Testis (tissue), 2 donors: Measurements from ENCODE around the gene C1orf21.

Experiments
- POLR2A ChIP-seq: fragments of 450-650 bp; IDR thresholded peaks from one replicate; pipeline ENCODE4 v1.6.1; 2017; ENCODE audit warnings: antibody characterized with exemption, mild to moderate bottlenecking, moderate library complexity
- TF ChIP-seq, protein P1 (sequence below), 3 experiments: fragments of 450-650 bp in 2 of 3; fragments of 200-600 bp in 1 of 3; sonication (generic) in 1 of 3; IDR thresholded peaks; one replicate each; pipeline ENCODE4 v1.5.1; 2016 to 2019; ENCODE audit warnings: antibody characterized with exemption in 3 of 3, mild to moderate bottlenecking in 2 of 3, moderate library complexity in 1 of 3

DNA sequence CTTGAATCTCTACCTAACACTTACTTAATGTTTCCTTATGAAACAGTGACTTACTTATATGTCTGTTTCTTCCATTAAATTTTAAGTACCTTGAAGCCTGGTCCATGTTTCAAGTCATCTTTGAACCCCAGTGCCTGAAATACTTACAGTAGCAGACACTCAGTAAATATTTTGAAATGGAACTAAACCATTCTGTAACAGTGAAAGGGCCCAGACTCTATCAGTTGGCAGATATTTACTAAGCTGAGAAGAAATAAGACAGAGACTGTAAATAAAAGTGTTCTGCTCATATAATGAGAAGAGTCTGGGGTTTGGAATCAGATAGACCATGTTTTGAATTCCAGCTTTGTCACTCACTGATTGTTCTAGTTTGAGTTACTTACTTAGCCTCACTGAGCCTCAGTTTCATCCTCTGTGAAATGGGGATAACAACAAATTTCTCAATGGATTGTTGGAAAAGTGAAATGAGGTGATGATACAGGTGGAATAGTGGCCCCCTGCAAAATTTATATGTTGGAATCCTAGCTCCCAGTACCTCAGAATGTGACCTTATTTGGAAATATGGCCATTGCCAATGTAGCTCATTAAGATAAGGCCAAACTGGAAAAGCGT is 19.3 kb upstream of the C1orf21 start:
- TF ChIP-seq, protein P1, sequence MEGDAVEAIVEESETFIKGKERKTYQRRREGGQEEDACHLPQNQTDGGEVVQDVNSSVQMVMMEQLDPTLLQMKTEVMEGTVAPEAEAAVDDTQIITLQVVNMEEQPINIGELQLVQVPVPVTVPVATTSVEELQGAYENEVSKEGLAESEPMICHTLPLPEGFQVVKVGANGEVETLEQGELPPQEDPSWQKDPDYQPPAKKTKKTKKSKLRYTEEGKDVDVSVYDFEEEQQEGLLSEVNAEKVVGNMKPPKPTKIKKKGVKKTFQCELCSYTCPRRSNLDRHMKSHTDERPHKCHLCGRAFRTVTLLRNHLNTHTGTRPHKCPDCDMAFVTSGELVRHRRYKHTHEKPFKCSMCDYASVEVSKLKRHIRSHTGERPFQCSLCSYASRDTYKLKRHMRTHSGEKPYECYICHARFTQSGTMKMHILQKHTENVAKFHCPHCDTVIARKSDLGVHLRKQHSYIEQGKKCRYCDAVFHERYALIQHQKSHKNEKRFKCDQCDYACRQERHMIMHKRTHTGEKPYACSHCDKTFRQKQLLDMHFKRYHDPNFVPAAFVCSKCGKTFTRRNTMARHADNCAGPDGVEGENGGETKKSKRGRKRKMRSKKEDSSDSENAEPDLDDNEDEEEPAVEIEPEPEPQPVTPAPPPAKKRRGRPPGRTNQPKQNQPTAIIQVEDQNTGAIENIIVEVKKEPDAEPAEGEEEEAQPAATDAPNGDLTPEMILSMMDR (IDR thresholded peaks at IDR 0.05) = no peak
- no peak for TF ChIP-seq POLR2A
